SK-N-SH treated with all-trans-retinoic acid at 6 μM for 48 hours (cell line): Measurements from ENCODE around the gene ZMYM2.

Experiments
- ATAC-seq: fragments of 200-7000 bp; cut with Tn5 transposase; 3 replicates; pipeline ENCODE4 v1.9.1; 2020; ENCODE audit warnings: mild to moderate bottlenecking, moderate library complexity
- ARNTL ChIP-seq: fragments of 450-650 bp; formaldehyde crosslinking; IDR thresholded peaks from 2 replicates; pipeline ENCODE4 v1.5.0; 2020; ENCODE audit warnings: low read depth, mild to moderate bottlenecking, moderate library complexity, borderline replicate concordance
- BACH2 ChIP-seq: fragments of 250-450 bp; sonication (Bioruptor Pico); IDR thresholded peaks from 2 replicates; pipeline ENCODE4 v1.9.0; 2021; ENCODE audit warnings: mild to moderate bottlenecking, borderline replicate concordance
- CREB5 ChIP-seq: fragments of 250-450 bp; sonication (Bioruptor Pico); IDR thresholded peaks from 2 replicates; pipeline ENCODE4 v1.5.1; 2020; ENCODE audit warnings: low read depth, mild to moderate bottlenecking, moderate library complexity
- CSDC2 ChIP-seq: fragments of 250-450 bp; sonication (Bioruptor Pico); IDR thresholded peaks from 2 replicates; pipeline ENCODE4 v1.5.0; 2020; ENCODE audit warnings: mild to moderate bottlenecking, moderate library complexity
- CSRNP3 ChIP-seq: fragments of 250-450 bp; sonication (Bioruptor Pico); IDR thresholded peaks from 2 replicates; pipeline ENCODE4 v1.5.1; 2021; ENCODE audit warnings: mild to moderate bottlenecking, moderate library complexity
- ESRRG ChIP-seq: fragments of 250-450 bp; sonication (Bioruptor Pico); IDR thresholded peaks from 2 replicates; pipeline ENCODE4 v1.6.1; 2021; ENCODE audit warnings: mild to moderate bottlenecking
- GLIS3 ChIP-seq: fragments of 250-450 bp; sonication (Bioruptor Pico); IDR thresholded peaks from 2 replicates; pipeline ENCODE4 v1.5.0; 2020; ENCODE audit warnings: mild to moderate bottlenecking, moderate library complexity
- ISL1 ChIP-seq: fragments of 250-450 bp; sonication (Bioruptor Pico); IDR thresholded peaks from 2 replicates; pipeline ENCODE4 v2.1.2; 2022; ENCODE audit warnings: mild to moderate bottlenecking, moderate library complexity
- OSR1 ChIP-seq: fragments of 250-450 bp; sonication (Bioruptor Pico); IDR thresholded peaks from 2 replicates; pipeline ENCODE4 v1.8.0; 2022; ENCODE audit warnings: moderate library complexity, mild to moderate bottlenecking, inconsistent platforms
- PPARA ChIP-seq: fragments of 250-450 bp; sonication (Bioruptor Pico); IDR thresholded peaks from 2 replicates; pipeline ENCODE4 v1.5.0; 2020; ENCODE audit warnings: mild to moderate bottlenecking, borderline replicate concordance
- RARB ChIP-seq: fragments of 250-450 bp; sonication (Bioruptor Pico); IDR thresholded peaks from 2 replicates; pipeline ENCODE4 v1.8.0; 2021; ENCODE audit warnings: mild to moderate bottlenecking, moderate library complexity
- SNAI2 ChIP-seq: fragments of 250-450 bp; sonication (Bioruptor Pico); IDR thresholded peaks from 2 replicates; pipeline ENCODE4 v1.5.0; 2020; ENCODE audit warnings: mild to moderate bottlenecking, moderate library complexity
- TCF4 ChIP-seq: fragments of 250-450 bp; sonication (Bioruptor Pico); IDR thresholded peaks from 2 replicates; pipeline ENCODE4 v1.8.0; 2021; ENCODE audit warnings: mild to moderate bottlenecking, moderate library complexity, borderline replicate concordance
- TOX ChIP-seq: fragments of 250-450 bp; sonication (Bioruptor Pico); IDR thresholded peaks from 2 replicates; pipeline ENCODE4 v1.8.0; 2021; ENCODE audit warnings: mild to moderate bottlenecking, moderate library complexity, borderline replicate concordance
- ZFP3 ChIP-seq: fragments of 250-450 bp; sonication (Bioruptor Pico); IDR thresholded peaks from 2 replicates; pipeline ENCODE4 v1.5.0; 2020; ENCODE audit warnings: mild to moderate bottlenecking, moderate library complexity
- ZFP30 ChIP-seq: fragments of 450-650 bp; formaldehyde crosslinking; IDR thresholded peaks from 2 replicates; pipeline ENCODE4 v1.5.0; 2022; ENCODE audit warnings: mild to moderate bottlenecking, moderate library complexity
- ZNF565 ChIP-seq: fragments of 450-650 bp; formaldehyde crosslinking; conservative IDR thresholded peaks from 2 replicates; pipeline ENCODE4 v1.5.0; 2020; ENCODE audit warnings: low read depth, mild to moderate bottlenecking, moderate library complexity
- ZNF70 ChIP-seq: fragments of 450-650 bp; formaldehyde crosslinking; IDR thresholded peaks from 2 replicates; pipeline ENCODE4 v1.5.0; 2020; ENCODE audit warnings: mild to moderate bottlenecking, moderate library complexity
- ZNF8 ChIP-seq: fragments of 450-650 bp; formaldehyde crosslinking; IDR thresholded peaks from 2 replicates; pipeline ENCODE4 v1.5.0; 2020; ENCODE audit warnings: mild to moderate bottlenecking, moderate library complexity
- TF ChIP-seq, protein P1 (sequence below): fragments of 250-450 bp; sonication (Bioruptor Pico); IDR thresholded peaks from 2 replicates; pipeline ENCODE4 v1.5.0; 2020; ENCODE audit warnings: mild to moderate bottlenecking, moderate library complexity
- TF ChIP-seq, protein P2 (sequence below): fragments of 250-450 bp; sonication (Bioruptor Pico); IDR thresholded peaks from 2 replicates; pipeline ENCODE4 v1.8.0; 2021; ENCODE audit warnings: low read depth, mild to moderate bottlenecking, moderate library complexity, borderline replicate concordance
- TF ChIP-seq, protein P3 (sequence below): fragments of 250-450 bp; sonication (Bioruptor Pico); IDR thresholded peaks from 2 replicates; pipeline ENCODE4 v1.8.0; 2020; ENCODE audit warnings: mild to moderate bottlenecking, moderate library complexity, borderline replicate concordance

ZMYM2 gene

DNA sequence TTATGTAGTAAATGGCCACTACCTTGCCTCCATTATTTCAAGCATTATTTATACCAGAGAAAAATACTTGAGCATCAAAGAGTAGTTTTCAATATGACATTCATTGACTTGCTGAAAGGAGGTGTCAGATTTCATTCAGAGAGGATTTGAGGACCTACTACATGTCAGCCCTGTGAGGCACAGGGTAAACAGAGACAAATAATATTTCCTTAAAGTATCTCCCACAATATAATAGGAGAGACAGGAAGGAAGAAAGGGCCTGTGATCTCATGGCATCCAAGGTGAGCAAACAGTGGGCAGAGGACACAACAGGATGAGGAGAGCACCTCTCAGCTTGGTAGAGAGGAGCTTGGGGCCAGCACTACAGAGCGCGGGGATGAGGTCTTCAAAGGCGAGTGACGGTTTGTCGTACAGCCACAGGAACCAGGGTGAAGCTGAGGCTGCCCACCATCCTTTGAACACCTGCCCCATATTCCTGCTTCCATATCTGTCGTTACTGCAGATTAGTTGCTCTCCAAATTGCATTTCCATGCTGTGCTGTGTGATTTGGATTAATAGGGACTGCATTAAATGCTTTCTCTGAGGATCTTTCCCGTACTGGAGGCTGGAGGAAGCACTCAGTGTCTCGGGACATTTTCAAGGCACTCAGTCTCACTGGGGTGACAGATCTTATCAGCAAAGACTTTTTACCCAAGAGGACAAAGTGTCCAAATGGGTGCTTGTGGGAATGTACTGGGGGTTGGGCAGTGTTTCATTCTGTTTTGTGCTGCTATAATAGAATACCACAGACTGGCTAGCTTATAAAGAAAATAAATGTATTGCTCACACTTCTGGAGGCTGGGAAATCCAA is 143.2 kb downstream of the ZMYM2 start:
- TF ChIP-seq ZFP3 (CRISPR knock-in tag), result no peak
- no peak for TF ChIP-seq CREB5 (CRISPR knock-in tag)
- TF ChIP-seq, protein P1, sequence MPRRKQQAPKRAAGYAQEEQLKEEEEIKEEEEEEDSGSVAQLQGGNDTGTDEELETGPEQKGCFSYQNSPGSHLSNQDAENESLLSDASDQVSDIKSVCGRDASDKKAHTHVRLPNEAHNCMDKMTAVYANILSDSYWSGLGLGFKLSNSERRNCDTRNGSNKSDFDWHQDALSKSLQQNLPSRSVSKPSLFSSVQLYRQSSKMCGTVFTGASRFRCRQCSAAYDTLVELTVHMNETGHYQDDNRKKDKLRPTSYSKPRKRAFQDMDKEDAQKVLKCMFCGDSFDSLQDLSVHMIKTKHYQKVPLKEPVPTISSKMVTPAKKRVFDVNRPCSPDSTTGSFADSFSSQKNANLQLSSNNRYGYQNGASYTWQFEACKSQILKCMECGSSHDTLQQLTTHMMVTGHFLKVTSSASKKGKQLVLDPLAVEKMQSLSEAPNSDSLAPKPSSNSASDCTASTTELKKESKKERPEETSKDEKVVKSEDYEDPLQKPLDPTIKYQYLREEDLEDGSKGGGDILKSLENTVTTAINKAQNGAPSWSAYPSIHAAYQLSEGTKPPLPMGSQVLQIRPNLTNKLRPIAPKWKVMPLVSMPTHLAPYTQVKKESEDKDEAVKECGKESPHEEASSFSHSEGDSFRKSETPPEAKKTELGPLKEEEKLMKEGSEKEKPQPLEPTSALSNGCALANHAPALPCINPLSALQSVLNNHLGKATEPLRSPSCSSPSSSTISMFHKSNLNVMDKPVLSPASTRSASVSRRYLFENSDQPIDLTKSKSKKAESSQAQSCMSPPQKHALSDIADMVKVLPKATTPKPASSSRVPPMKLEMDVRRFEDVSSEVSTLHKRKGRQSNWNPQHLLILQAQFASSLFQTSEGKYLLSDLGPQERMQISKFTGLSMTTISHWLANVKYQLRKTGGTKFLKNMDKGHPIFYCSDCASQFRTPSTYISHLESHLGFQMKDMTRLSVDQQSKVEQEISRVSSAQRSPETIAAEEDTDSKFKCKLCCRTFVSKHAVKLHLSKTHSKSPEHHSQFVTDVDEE (CRISPR knock-in tag), result no peak
- no peak for TF ChIP-seq ZNF8 (CRISPR knock-in tag)
- TF ChIP-seq RARB, result no peak
- TF ChIP-seq TOX (CRISPR knock-in tag), result no peak
- no peak for TF ChIP-seq SNAI2 (CRISPR knock-in tag)
- no peak for TF ChIP-seq BACH2 (CRISPR knock-in tag)
- TF ChIP-seq ZNF70 (CRISPR knock-in tag), result no peak
- TF ChIP-seq CSRNP3 (CRISPR knock-in tag), result no peak
- TF ChIP-seq CSDC2, result no peak
- TF ChIP-seq ZNF565 (CRISPR knock-in tag), result no peak
- TF ChIP-seq, protein P2, sequence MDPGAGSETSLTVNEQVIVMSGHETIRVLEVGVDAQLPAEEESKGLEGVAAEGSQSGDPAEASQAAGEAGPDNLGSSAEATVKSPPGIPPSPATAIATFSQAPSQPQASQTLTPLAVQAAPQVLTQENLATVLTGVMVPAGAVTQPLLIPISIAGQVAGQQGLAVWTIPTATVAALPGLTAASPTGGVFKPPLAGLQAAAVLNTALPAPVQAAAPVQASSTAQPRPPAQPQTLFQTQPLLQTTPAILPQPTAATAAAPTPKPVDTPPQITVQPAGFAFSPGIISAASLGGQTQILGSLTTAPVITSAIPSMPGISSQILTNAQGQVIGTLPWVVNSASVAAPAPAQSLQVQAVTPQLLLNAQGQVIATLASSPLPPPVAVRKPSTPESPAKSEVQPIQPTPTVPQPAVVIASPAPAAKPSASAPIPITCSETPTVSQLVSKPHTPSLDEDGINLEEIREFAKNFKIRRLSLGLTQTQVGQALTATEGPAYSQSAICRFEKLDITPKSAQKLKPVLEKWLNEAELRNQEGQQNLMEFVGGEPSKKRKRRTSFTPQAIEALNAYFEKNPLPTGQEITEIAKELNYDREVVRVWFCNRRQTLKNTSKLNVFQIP (CRISPR knock-in tag), result no peak
- TF ChIP-seq ESRRG (CRISPR knock-in tag), result no peak
- no peak for TF ChIP-seq OSR1
- TF ChIP-seq GLIS3, result no peak
- no peak for TF ChIP-seq TCF4 (CRISPR knock-in tag)
- no peak for TF ChIP-seq ISL1 (CRISPR knock-in tag)
- TF ChIP-seq PPARA (CRISPR knock-in tag), result no peak
- no peak for TF ChIP-seq ZFP30
- no peak for ATAC-seq

DNA sequence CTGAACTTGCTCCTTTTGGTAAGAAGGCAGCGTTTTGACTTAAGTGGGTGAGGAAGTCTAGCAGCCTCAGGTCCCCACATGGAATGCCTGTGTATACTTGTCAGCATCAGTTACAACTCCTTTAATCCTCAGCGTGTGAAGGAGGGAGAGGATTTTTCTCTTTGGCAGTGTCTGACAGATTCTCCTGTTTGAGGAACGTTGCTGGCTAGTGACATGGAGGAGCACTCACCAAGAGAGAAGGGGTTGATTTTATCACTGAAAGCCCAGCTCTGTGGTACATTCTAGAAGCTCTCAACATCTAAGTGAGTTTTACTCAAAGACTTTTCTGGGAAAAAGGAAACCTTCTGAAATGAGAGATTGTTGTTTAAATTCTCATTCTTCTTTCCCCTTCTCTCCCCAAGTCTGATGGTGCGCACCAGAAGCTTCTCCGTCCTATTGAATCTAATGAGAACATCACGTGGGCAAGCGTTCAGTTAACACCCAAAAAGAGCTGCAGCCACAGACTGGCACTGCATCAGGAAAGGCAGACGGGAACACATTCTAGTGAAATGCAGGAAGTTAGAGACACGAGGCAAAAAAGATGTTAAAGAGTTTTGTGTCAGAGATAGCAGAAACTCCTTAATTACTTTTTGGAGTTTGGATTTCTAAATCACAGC is 144.1 kb downstream of the ZMYM2 start:
- no peak for ATAC-seq
- TF ChIP-seq ZFP30 (no peak), ARNTL (CRISPR knock-in tag) (no peak)

- TF ChIP-seq BACH2 (CRISPR knock-in tag) (no peak), CREB5 (CRISPR knock-in tag) (no peak), OSR1 (no peak), ZFP3 (CRISPR knock-in tag) (no peak), ZNF565 (CRISPR knock-in tag) (no peak), RARB (no peak), ESRRG (CRISPR knock-in tag) (no peak), ZFP30 (no peak)
- TF ChIP-seq, protein P3, sequence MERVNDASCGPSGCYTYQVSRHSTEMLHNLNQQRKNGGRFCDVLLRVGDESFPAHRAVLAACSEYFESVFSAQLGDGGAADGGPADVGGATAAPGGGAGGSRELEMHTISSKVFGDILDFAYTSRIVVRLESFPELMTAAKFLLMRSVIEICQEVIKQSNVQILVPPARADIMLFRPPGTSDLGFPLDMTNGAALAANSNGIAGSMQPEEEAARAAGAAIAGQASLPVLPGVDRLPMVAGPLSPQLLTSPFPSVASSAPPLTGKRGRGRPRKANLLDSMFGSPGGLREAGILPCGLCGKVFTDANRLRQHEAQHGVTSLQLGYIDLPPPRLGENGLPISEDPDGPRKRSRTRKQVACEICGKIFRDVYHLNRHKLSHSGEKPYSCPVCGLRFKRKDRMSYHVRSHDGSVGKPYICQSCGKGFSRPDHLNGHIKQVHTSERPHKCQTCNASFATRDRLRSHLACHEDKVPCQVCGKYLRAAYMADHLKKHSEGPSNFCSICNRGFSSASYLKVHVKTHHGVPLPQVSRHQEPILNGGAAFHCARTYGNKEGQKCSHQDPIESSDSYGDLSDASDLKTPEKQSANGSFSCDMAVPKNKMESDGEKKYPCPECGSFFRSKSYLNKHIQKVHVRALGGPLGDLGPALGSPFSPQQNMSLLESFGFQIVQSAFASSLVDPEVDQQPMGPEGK (CRISPR knock-in tag), result no peak
- TF ChIP-seq, protein P2 (CRISPR knock-in tag), result no peak
- ATAC-seq, result no peak
Measured at GRCh38 chr13:20105161-20105689, 146.7 kb downstream of the ZMYM2 start.
